Activated T-cell treated with anti-CD3 and anti-CD28 coated beads, Interleukin-2, amount 50 U/mL, for 72 hours (primary cell): Measurements from ENCODE around the gene GRID1. TPM values are rescaled to one million over a fixed set of nuclear protein-coding genes. Genes with fewer than 3 reads are reported as not detected.

Experiments used
- ATAC-seq, 2 donors: fragments of 150-1000 bp; cut with Tn5 transposase; replicated peaks in 1 of 2; 2 replicates each; pipeline ENCODE4 v1.10.0; 2021; ENCODE audit warnings: moderate library complexity in 2 of 2, mild to moderate bottlenecking in 1 of 2
- DNase-seq, 2 donors: peaks; one replicate each; pipeline ENCODE4 v3.0.0; 2021 to 2022; ENCODE audit warnings: mixed read lengths in 1 of 2
- H3K27ac Mint-ChIP-seq: one replicate; pipeline ENCODE4 v1.8.0; 2022; ENCODE audit warnings: mild to moderate bottlenecking, moderate library complexity, mixed read lengths
- H3K27me3 Mint-ChIP-seq: one replicate; pipeline ENCODE4 v1.8.0; 2022; ENCODE audit warnings: low read depth, mixed read lengths
- H3K36me3 Mint-ChIP-seq, 2 donors: one replicate each; pipeline ENCODE4 v1.8.0; 2022; ENCODE audit warnings: mixed read lengths in 2 of 2, mild to moderate bottlenecking in 1 of 2; ENCODE audit not compliant: insufficient read depth in 2 of 2
- H3K4me1 Mint-ChIP-seq: one replicate; pipeline ENCODE4 v1.8.0; 2022; ENCODE audit warnings: low read depth, mixed read lengths
- H3K4me3 Mint-ChIP-seq, 2 donors: one replicate each; pipeline ENCODE4 v1.8.0; 2022; ENCODE audit warnings: mild to moderate bottlenecking in 2 of 2, mixed read lengths in 2 of 2, moderate library complexity in 2 of 2
- H3K9me3 Mint-ChIP-seq, 2 donors: one replicate each; pipeline ENCODE4 v1.8.0; 2022; ENCODE audit warnings: mixed read lengths in 2 of 2
- total RNA-seq, 2 donors: library from RNA; stranded (reverse); gene quantifications; one replicate each; pipeline ENCODE4 v1.2.3, GENCODE V29; 2022

GRID1 gene
- total RNA-seq, 2 donors from 2014 or later: not detected

- no peaks in the 10 kb centered on the region for H3K27me3 Mint-ChIP-seq
- no peak for ATAC-seq
- H3K9me3 Mint-ChIP-seq: no peaks in the 10 kb centered on the region
- H3K27ac Mint-ChIP-seq: no peak overlapping the region
- no peak for DNase-seq
- no peaks in the 10 kb centered on the region for H3K36me3 Mint-ChIP-seq
- H3K4me1 Mint-ChIP-seq: peaks cover 15% of the 10 kb centered on the region
- no peak overlapping the region for H3K4me3 Mint-ChIP-seq
Measured at GRCh38 chr10:85597006-85597405, 769.6 kb downstream of the GRID1 start.

- Mint-ChIP-seq H3K9me3 (no peaks in the 10 kb centered on the region), H3K27me3 (no peaks in the 10 kb centered on the region), H3K36me3 (no peaks in the 10 kb centered on the region), H3K27ac (no peak overlapping the region), H3K4me3 (no peak overlapping the region), H3K4me1 (peaks cover 15% of the 10 kb centered on the region)
- ATAC-seq (no peak), DNase-seq (no peak)
Measured at GRCh38 chr10:85596389-85596788, 770.2 kb downstream of the GRID1 start.

GRCh38 chr10:85594239-85594638, 772.4 kb downstream of the GRID1 start:
- ATAC-seq: peak; percentile 55 to 72
- H3K9me3 Mint-ChIP-seq: no peaks in the 10 kb centered on the region
- H3K4me1 Mint-ChIP-seq: peaks cover 15% of the 10 kb centered on the region
- H3K4me3 Mint-ChIP-seq: peak overlapping the region in 1 of 2 donors; percentile 31
- no peaks in the 10 kb centered on the region for H3K27me3 Mint-ChIP-seq
- H3K27ac Mint-ChIP-seq: peak overlapping the region; percentile 48
- no peaks in the 10 kb centered on the region for H3K36me3 Mint-ChIP-seq
- DNase-seq: no peak

GRCh38 chr10:85593226-85593772, 773.3 kb downstream of the GRID1 start:
- DNase-seq (no peak), ATAC-seq (no peak)
- Mint-ChIP-seq H3K9me3 (peaks cover 0 to 2% of the 10 kb centered on the region in 2 donors), H3K4me1 (peaks cover 15% of the 10 kb centered on the region), H3K4me3 (no peak overlapping the region), H3K27ac (no peak overlapping the region), H3K36me3 (no peaks in the 10 kb centered on the region), H3K27me3 (no peaks in the 10 kb centered on the region)

- no peak overlapping the region for H3K27ac Mint-ChIP-seq
- DNase-seq: no peak
- H3K4me1 Mint-ChIP-seq: no peaks in the 10 kb centered on the region
- no peaks in the 10 kb centered on the region for H3K9me3 Mint-ChIP-seq
- no peak overlapping the region for H3K4me3 Mint-ChIP-seq
- no peak for ATAC-seq
- H3K27me3 Mint-ChIP-seq: peaks cover 6% of the 10 kb centered on the region
- no peaks in the 10 kb centered on the region for H3K36me3 Mint-ChIP-seq
Measured at GRCh38 chr10:85581371-85581770, 785.2 kb downstream of the GRID1 start.

- no peak overlapping the region for H3K27ac Mint-ChIP-seq
- no peaks in the 10 kb centered on the region for H3K4me1 Mint-ChIP-seq
- H3K27me3 Mint-ChIP-seq: peaks cover 6% of the 10 kb centered on the region
- no peaks in the 10 kb centered on the region for H3K36me3 Mint-ChIP-seq
- H3K4me3 Mint-ChIP-seq: no peak overlapping the region
- no peaks in the 10 kb centered on the region for H3K9me3 Mint-ChIP-seq
- no peak for DNase-seq
- ATAC-seq: no peak
Measured at GRCh38 chr10:85580585-85580984, 786.0 kb downstream of the GRID1 start.

- DNase-seq: no peak
- H3K36me3 Mint-ChIP-seq: no peaks in the 10 kb centered on the region
- ATAC-seq: no peak
- H3K9me3 Mint-ChIP-seq: no peaks in the 10 kb centered on the region
- H3K4me1 Mint-ChIP-seq: no peaks in the 10 kb centered on the region
- no peak overlapping the region for H3K27ac Mint-ChIP-seq
- H3K4me3 Mint-ChIP-seq: no peak overlapping the region
- H3K27me3 Mint-ChIP-seq: peaks cover 6% of the 10 kb centered on the region
Measured at GRCh38 chr10:85578860-85579259, 787.7 kb downstream of the GRID1 start.

- peaks cover 6% of the 10 kb centered on the region for H3K27me3 Mint-ChIP-seq
- no peak overlapping the region for H3K4me3 Mint-ChIP-seq
- no peak for DNase-seq
- H3K9me3 Mint-ChIP-seq: no peaks in the 10 kb centered on the region
- H3K36me3 Mint-ChIP-seq: no peaks in the 10 kb centered on the region
- H3K4me1 Mint-ChIP-seq: no peaks in the 10 kb centered on the region
- no peak overlapping the region for H3K27ac Mint-ChIP-seq
- ATAC-seq: no peak
Measured at GRCh38 chr10:85575441-85575840, 791.2 kb downstream of the GRID1 start.

GRCh38 chr10:85570871-85571270, 795.7 kb downstream of the GRID1 start:
- Mint-ChIP-seq H3K9me3 (no peaks in the 10 kb centered on the region), H3K27me3 (no peaks in the 10 kb centered on the region), H3K4me3 (no peak overlapping the region), H3K27ac (no peak overlapping the region), H3K4me1 (no peaks in the 10 kb centered on the region), H3K36me3 (no peaks in the 10 kb centered on the region)
- ATAC-seq: no peak
- DNase-seq: no peak

- Mint-ChIP-seq H3K4me1 (no peaks in the 10 kb centered on the region), H3K27me3 (peaks cover 5% of the 10 kb centered on the region), H3K27ac (no peak overlapping the region), H3K9me3 (no peaks in the 10 kb centered on the region), H3K4me3 (no peak overlapping the region), H3K36me3 (no peaks in the 10 kb centered on the region)
- DNase-seq (no peak), ATAC-seq (no peak)
Measured at GRCh38 chr10:85565381-85565780, 801.2 kb downstream of the GRID1 start.

- Mint-ChIP-seq H3K4me3 (no peak overlapping the region), H3K4me1 (no peaks in the 10 kb centered on the region), H3K27me3 (peaks cover 5% of the 10 kb centered on the region), H3K27ac (no peak overlapping the region), H3K36me3 (no peaks in the 10 kb centered on the region), H3K9me3 (no peaks in the 10 kb centered on the region)
- ATAC-seq (no peak), DNase-seq (no peak)
Measured at GRCh38 chr10:85558533-85558932, 808.1 kb downstream of the GRID1 start.

GRCh38 chr10:85557706-85558105, 808.9 kb downstream of the GRID1 start:
- DNase-seq (no peak), ATAC-seq (peak in 1 of 2 donors; percentile 21)
- H3K4me3 Mint-ChIP-seq: no peak overlapping the region
- no peaks in the 10 kb centered on the region for H3K36me3 Mint-ChIP-seq
- H3K27ac Mint-ChIP-seq: no peak overlapping the region
- H3K27me3 Mint-ChIP-seq: peaks cover 5% of the 10 kb centered on the region
- no peaks in the 10 kb centered on the region for H3K9me3 Mint-ChIP-seq
- no peaks in the 10 kb centered on the region for H3K4me1 Mint-ChIP-seq

GRCh38 chr10:85557077-85557476, 809.5 kb downstream of the GRID1 start:
- peaks cover 5% of the 10 kb centered on the region for H3K27me3 Mint-ChIP-seq

More at GRCh38 chr10:85557077-85557476, 809.5 kb downstream of the GRID1 start:
- Mint-ChIP-seq H3K4me3 (no peak overlapping the region), H3K4me1 (no peaks in the 10 kb centered on the region), H3K9me3 (no peaks in the 10 kb centered on the region), H3K27ac (no peak overlapping the region), H3K36me3 (no peaks in the 10 kb centered on the region)
- DNase-seq (no peak), ATAC-seq (no peak)
